ENCODE results near the gene VIM. TPM values are rescaled to one million over a fixed set of nuclear protein-coding genes. Genes with fewer than 3 reads are reported as not detected.
"Not testable (repeated sequence)": the region's sequence is repeated elsewhere in the genome, so short reads cannot be mapped to it uniquely, and the experiment has no call there.

The VIM gene
- total RNA-seq, 1 donor from 2014 or later: 569 TPM

DNA sequence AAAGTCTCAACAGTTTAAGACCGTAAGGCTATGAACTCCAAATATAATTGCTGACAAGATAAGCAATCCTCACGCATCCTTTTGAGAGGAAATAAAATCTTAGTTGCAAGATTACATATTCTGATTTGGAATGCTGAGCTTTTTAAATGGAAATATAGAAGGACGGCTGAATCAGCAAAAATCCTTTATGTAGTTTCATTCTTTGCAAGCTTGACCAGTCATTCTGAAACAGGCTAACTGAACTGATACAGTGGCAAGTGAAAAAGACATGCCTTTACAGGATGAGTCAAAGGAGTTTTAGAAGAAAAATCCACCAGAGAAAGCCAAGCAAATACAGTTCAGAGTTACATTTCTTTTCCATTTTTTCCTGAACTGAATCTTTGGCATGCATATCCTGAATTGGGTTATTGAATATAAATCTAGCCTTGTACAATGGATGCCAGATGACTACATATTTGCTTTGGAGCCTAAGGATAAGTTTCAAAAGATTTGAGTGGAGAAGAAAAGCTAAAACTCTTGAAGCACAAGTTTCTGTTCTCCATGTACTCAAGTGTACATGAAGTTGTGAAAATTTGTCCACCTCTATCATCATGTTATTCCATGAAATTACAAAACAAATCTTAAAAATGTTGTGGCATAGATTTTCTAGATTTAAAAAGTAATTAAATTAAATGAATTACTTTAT, 4.4 kb downstream of the VIM start:
- DNase-seq (ENCODE audit: low spot score): no peak

DNA sequence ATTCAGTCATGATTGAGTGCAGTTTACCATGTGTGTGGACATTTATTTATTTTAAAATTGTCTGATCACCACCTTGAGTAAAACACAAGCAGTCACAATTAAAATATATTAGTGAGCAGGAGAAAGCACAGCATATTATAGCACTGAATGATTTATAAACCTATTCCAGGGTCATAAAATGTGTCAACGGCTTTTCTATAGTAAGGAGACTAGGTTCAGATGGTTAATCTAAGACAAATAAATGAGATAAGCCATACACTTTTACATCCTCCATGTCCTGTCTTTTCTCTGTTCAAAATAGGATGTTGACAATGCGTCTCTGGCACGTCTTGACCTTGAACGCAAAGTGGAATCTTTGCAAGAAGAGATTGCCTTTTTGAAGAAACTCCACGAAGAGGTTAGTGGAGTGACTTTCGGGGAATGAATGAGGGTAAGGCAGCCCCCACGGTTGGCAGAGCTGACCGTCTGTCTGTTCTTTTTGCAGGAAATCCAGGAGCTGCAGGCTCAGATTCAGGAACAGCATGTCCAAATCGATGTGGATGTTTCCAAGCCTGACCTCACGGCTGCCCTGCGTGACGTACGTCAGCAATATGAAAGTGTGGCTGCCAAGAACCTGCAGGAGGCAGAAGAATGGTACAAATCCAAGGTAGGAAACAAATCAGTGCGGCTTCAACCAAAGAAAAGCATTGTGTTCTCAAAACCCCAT, 5.4 kb downstream of the VIM start:
- no peak for DNase-seq (ENCODE audit: low spot score)

DNA sequence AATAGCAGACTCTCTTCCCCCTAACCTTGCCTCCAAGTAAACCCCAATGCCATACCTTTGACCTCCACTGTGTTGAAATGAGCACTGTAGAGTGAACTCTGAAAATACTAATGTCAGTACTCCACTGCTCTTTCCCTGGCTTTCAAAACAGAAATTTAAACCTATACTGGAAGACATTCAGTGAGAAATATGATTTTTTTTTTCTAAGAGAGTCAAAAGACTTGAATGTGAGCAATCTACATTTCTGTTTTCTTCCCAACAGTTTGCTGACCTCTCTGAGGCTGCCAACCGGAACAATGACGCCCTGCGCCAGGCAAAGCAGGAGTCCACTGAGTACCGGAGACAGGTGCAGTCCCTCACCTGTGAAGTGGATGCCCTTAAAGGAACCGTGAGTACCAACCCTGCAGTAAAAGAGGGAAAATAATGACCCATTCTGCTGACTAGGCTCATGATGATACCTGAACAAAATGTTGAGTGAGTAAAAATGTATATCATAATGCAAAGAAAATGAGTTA, 6.4 kb downstream of the VIM start:
- no peak for DNase-seq (ENCODE audit: low spot score)

DNA sequence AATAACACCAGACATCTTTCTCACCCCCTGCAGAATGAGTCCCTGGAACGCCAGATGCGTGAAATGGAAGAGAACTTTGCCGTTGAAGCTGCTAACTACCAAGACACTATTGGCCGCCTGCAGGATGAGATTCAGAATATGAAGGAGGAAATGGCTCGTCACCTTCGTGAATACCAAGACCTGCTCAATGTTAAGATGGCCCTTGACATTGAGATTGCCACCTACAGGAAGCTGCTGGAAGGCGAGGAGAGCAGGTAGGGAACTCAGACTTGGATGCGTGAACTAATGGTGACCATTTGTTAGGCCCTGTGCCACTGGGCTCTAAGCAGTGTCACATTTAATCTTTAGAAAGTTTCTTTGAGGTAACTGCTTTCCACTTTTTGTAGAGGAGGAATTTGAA, 7.1 kb downstream of the VIM start:
- no peak for DNase-seq (ENCODE audit: low spot score)

DNA sequence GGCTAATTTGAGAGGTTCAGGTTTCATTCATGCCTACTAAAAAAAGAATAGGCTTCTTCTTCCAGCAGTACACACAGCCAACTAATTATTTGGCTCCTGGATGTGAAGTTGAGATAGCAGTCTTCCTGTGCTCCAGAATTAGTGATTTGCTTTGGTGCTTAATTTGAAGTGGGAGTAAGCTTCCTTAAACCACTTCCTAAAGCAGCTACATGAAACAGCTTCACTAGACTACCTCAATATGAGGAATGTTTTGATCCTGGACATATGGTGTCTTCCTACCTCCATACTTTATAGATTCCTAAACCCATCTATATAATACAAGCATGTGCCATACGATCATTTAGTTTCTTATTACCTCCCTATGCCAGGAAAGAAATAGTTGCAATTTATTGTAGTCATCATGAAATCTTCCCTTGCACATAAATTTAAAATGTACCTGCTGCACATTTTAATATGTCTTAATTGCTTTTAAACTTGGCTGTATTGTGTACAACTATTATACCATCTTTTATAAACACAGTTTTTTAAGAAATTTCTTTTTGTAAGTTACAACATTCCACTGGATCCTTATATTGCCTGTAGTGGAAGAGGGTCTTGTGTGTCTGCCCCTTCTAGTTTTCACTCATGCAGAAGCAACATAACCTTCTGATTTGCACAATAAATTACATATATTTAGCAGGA, 8.6 kb downstream of the VIM start:
- DNase-seq (ENCODE audit: low spot score): no peak

DNA sequence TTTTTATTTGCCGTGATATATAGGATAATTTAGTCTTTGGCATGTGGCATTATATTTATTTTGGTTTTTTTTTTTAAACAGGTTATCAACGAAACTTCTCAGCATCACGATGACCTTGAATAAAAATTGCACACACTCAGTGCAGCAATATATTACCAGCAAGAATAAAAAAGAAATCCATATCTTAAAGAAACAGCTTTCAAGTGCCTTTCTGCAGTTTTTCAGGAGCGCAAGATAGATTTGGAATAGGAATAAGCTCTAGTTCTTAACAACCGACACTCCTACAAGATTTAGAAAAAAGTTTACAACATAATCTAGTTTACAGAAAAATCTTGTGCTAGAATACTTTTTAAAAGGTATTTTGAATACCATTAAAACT, 9.1 kb downstream of the VIM start:
- DNase-seq (ENCODE audit: low spot score): no peak

DNA sequence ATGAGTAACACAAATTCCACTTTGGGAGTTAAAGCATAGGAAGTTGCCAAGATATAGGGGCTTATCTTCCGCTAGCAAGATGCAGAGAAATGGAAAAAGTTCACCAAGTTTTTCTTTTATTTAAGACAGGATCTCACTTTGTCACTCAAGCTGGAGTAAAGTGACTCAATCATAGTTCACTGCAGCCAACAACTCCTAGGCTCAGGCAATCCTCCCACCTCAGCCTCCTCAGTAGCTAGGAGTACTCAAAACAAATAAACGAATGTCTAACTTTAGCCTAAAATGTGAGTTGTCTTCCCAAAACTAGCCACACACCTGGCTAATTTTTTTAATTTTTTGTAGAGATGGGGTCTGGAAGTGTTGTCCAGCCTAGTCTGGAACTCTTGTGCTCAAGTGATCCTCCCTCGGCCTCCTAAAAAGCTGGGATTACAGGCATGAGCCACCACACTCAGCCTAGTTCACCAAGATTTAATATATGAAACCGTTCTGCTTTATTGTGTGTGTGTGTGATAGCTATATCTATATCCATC, 9.9 kb downstream of the VIM start:
- DNase-seq (ENCODE audit: low spot score): no peak

DNA sequence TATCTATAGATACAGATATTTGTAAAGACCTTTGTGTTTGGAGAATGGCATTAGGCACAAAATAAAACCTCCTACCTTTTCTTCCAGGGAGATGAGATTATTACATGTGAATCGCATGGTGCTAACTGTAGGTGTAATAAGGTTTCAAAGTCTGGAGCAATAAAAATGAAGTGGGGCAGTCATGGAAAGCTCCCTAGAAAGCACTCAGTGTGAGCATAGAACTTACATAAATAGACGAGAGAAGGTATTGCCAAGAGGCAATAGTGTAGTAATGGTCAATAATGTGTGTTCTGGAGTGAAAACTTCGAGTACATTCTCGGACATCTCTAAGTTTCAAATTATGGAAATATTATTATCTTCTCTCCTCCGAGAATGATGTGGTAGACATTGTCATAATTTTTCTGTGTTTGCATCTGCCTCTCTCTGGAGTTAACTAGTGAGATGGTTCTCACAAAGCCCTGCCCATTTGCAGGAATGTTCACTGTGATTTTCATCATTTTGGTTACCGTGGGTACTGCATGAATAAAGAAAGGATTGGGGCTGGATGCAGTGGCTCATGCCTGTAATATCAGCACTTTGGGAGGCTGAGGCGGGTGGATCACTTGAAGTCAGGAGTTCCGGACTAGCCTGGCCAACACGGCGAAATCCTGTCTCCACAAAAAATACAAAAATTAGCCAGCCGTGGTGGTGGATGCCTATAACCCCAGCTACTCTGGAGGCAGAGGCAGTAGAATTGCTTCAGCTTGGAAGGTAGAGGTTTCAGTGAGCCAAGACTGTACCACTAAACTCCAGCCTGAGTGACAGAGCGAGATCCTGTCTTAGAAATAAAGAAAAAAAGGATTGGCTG, 10.6 kb downstream of the VIM start:
- DNase-seq (ENCODE audit: low spot score): no peak

DNA sequence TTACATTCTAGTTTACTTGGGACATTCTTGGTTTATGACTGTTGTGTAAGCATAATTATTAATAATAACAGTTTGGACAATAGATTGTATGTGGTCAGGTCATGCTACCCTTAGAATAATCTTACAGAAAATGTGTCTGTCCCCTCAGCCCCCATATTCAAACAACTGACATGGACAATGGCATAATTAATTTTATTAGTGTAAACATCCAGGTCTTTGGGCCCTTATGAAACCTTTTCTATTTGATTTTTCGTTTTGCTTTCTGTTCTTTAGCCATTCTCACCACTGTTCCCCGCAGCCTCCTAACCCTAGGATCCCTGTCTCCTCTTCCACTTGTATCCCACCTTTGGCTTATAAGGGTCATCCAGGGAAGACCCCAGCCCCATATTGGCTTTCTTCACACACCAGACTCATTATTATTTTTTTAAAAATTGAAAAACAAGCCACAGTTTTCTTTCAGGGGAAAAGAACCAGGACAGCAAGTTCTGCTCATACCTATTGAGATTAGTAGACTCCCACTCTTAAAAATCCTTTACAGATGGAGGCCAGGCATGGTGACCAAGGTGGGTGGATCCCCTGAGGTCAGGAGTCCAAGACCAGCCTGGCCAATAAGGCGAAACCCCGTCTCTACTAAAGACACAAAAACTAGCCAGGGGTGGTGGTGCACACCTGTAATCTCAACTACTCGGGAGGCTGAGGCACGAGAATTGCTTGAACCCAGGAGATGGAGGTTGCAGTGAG, 11.5 kb downstream of the VIM start:
- DNase-seq (ENCODE audit: low spot score): no peak

DNA sequence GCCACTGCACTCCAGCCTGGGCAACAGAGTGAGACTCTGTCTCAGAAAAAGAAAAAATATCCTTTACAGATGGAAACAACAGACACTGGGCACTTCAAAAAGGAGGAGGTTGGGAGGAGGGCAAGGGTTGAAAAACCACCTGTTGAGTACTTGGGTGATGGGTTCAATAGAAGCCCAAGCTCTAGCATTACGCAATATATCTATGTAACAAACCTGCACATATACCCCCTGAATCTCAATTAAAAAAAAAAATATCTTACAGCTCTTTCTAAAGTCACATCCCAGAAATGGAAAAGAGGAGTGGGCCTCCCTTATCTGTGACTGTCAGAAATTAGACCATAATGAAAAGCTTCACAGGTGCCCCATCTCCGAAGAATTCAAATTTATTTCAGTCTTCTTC, 12.1 kb downstream of the VIM start:
- no peak for DNase-seq (ENCODE audit: low spot score)

DNA sequence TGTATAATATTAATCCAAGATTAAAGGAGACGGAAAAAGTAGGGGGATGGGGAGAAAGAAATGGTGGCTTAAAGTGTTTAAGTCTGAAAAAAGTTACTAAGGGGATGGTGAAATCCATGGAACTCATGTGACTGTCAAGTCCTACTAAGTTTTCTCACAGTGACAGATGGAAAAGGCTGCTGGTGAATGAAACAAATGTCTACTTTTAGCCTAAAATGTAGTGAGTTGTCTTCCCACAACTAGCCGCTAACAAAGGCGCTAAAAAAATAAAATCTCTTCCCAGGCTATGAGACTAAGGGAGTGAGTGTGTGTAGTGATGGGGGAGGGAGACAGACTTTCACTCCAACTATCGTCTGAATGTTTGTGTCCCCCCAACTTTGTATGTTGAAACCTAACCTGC, 12.6 kb downstream of the VIM start:
- DNase-seq (ENCODE audit: low spot score): no peak

DNA sequence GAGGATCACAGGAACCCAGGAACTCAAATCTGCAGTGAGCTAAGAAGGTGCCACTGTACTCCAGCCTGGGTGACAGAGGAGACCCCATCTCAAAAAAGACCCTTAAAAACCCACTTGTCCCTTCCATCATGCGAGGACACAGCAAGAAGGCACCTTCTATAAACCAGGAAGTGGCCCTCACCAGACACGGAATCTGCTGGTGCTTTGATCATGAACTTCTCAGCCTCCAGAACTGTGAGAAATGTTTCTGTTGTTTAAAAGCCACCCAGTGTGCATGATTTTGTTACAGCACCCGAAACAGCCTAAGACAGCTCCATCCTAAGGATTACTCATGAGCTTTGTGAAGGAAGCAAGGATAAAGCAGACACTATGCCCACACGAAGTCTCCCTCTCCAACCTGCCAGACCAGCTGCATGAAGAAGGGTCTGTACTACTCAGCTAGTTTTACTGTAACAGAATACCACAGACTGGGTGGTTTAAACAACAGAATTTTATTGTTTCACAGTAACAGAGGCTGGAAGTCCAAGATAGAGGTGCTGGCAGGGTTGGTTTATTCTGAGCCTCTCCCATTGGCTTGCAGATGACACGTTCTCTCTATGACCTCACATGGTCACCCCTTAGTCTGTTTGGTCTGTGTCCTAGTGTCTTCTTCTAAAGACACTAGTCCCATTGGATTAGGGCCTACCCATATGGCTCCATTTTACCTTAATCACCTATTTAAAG, 13.7 kb downstream of the VIM start:
- no peak for DNase-seq (ENCODE audit: low spot score)

DNA sequence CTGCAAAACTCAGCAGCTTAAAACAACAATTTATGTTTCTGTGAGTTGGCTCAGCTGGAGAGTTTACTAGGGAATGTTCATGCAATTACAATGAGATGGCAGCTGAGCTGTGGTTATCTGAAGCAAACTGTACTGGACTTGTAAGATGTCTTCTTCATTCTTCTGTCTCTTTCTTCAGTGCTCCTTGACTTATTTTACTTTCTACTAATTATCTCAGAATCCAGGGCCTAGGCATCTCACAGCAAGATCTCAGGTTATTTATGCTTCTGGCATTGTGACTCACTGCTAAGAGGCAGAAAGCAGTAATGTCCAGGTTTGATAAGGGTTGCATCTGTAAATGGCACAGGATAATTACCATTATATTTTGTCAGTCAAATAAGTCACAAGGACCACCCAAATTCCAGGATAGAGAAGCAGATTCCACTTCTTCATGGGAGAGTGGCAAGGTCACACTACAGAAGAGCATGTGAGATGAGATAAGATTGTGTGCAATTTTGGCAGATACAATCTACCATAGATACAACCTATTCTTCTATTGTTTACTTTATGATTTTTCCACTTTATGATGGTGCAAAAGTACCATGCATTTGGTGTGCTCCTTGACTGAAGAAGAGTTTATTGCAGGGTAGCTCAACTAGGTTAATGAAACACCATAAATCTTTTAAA, 16.8 kb downstream of the VIM start:
- DNase-seq (ENCODE audit: low spot score): no peak

DNA sequence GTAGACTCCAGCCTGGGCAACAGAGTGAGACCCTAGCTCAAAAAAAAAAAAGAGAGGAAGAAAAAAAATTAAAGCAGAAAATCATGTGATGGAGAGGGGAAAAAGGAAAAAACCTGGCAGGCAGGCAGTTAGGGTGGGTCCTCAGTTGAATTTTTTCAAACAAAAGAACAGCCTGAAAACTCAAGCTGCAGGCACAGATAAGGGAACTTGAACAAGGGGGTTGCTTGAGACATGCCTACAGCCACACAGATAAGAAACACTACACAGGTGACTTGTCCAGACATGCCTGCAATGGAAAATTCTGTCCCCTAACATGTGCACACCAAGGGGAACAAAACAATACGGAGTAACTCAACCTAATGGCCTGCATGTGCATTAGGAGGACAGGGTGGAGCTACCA, 19.2 kb downstream of the VIM start:
- DNase-seq (ENCODE audit: low spot score): no peak

DNA sequence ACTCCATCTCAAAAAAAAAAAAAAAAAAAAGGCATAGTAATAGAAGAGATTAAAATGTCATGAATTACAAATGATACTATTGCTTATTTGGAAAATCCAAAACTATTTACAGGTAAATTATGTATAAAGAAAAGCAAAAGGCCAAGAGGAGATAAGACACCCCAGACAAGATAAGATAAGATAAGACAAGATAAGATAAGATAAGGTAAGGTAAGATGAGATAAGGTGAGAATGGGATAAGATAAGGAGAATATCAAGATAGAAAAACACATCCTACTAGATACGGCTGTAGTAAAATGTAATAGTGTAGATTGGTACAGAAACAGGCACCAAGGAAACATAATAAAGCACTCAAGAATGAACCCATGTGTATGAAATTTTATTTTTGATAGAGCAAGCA, 20.9 kb downstream of the VIM start:
- no peak for DNase-seq (ENCODE audit: low spot score)

DNA sequence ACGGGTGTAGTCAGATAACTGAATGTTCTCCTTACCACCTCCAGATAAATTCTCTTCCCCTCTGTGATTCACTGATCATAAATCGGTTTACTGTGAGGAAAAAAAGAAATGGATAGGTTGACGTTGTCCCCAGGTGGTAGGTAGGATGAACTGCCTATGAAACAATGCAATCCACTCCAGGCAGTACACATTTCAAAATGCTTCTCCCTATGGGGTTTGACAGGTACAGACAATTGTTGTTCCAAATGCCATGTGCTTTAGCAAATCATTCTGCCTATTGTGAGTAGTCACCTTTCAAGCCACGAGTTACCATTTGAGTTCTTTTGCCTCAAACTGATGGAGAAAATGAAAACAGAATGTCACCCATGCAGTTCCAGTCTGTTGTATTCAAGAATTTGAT, 21.8 kb downstream of the VIM start:
- DNase-seq (ENCODE audit: low spot score): no peak

DNA sequence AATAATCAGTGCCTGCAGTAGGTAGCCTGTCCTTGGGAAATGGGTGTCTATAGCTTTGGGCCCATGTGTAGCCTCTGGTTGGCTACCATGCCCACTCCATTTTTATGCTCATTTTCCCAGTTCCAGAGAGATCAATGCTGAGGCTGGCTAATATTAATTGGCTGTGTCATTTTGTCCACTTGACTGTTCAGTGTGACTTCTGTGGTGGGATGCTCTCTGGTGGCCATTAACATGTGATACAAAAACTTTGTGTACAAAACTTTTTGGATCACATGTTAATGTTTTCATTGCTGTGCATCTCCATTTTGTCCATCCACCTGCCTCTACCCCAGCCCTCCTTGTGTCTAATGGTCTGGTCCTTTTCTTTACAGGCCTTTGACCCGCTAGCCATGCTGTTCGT, 22.7 kb downstream of the VIM start:
- DNase-seq (ENCODE audit: low spot score): no peak

DNA sequence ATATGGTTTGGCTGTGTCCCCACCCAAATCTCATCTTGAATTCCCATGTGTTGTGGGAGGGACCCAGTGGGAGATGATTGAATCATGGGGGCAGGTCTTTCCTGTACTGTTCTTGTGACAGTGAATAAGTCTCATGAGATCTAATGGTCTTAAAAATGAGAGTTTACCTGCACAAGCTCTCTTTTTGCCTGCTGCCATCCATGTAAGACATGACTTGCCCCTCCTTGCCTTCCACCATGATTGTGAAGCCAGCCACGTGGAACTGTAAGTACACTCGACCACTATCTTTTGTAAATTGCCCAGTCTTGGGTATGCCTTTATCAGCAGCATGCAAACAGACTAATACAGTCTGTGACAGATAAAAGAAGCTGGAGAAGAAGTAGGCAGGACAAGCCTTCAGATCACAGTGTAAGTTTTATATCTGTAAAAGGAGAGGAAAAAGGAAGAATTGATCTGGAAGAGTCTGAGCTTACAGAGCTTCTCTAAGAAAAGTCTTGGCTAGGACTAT, 26.6 kb downstream of the VIM start:
- DNase-seq (ENCODE audit: low spot score): not testable (repeated sequence)

DNA sequence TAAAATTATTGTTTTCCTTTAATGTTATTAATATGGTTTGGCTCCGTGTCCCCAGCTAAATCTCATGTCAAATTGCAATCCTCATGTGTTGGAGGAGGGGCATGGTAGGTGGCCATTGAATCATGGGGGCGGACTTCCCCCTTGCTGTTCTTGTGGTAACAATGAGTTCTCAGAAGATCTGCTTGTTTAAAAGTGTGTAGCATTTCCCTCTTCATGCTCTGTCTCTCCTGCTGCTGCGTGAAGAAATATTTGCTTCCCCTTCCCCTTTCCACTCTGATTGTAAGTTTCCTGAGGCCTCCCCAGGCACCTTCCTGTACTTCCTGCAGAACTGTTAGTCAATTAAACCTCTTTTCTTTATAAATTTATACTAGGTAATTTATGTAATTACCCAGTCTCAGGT, 27.5 kb downstream of the VIM start:
- no peak for DNase-seq (ENCODE audit: low spot score)

DNA sequence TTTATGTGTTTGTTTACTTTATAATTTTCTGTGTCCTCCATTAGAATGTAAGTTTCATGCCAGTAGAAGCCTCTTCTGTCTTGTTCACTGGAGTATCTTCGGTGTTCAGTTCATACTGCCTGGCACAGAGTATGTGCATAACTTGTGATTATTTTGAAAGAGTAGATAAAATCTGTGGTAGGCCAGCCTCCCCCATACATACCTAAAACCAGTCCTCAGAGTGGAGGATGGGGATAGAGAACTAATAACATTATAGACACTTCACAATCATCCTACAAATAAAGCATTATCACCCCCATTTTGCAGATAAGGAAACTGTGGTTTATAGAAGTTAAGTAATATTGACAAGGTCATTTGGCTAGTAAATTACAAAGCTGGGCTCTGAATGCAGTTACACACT, 28.0 kb downstream of the VIM start:
- DNase-seq (ENCODE audit: low spot score): no peak
